HEK293T (cell line): Measurements from ENCODE around the gene PLEKHG2.

Experiments used
- HDGF ChIP-seq: fragments of 450-650 bp; IDR thresholded peaks from 2 replicates; pipeline ENCODE4 v1.6.1; 2017; ENCODE audit warnings: antibody characterized with exemption, borderline replicate concordance
- ZNF384 ChIP-seq: fragments of 450-650 bp; IDR thresholded peaks from 2 replicates; pipeline ENCODE4 v1.6.1; 2016

DNA sequence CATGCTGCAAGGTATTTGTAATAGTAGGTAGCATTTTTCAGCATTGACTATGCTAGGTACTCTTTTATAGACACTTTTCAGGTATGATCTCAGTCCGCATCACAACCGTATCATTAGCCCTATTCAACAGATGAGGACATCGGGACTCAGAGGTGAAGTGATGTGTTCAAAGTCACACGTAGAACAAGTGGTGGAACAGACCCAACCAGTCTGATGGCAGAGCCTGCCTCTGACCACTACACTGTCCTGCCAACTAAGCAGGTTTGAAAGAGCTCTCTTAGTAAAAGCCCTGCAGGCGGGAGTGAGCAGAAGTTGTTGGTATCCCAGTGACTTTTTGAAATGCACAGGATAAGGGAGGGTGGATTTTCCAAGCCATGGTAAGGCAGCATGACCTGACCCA, 41.7 kb upstream of the PLEKHG2 start:
- TF ChIP-seq ZNF384 (no peak), HDGF (no peak)
